HepG2 (cell line): ENCODE results near the gene TPH1. TPM values are rescaled to one million over a fixed set of nuclear protein-coding genes. Genes with fewer than 3 reads are reported as not detected.

Experiments
- ATAC-seq: fragments of 200-7000 bp; cut with Tn5 transposase; 3 replicates; pipeline ENCODE4 v1.9.1; 2020; ENCODE audit warnings: mild to moderate bottlenecking, moderate library complexity
- BruUV-seq: library from RNA; stranded (reverse); fragments of 400-500 nt; replicated peaks from 2 replicates; lab custom pipeline; 2021; lab: Mats Ljungman, UMichigan
- CTCF ChIA-PET: fragments of 300-600 bp; formaldehyde crosslinking; extraction: SDS; loops from one replicate; lab custom pipeline; 2021; ENCODE audit warnings: low total read pairs, inconsistent platforms, low intra/inter-chr PET ratio; lab: Yijun Ruan, JAX
- POLR2A ChIA-PET: fragments of 350-600 bp; sonication (Branson Sonifier 250); formaldehyde crosslinking; loops from one replicate; lab custom pipeline; 2020; ENCODE audit warnings: antibody characterized with exemption, inconsistent platforms; lab: Yijun Ruan, JAX
- DNase-seq: peaks from one replicate; pipeline ENCODE4 v3.0.0-alpha.2; 2015; ENCODE audit warnings: low spot score
- FAIRE-seq: peaks from 3 replicates; lab custom pipeline; 2011; peaks lifted over from hg19 to GRCh38; lab: Jason Lieb, UNC
- H2AFZ ChIP-seq: one replicate; pipeline ENCODE4 v1.6.1; 2011; ENCODE audit warnings: low read length, inconsistent platforms
- H3K27ac ChIP-seq: fragments of 300-600 bp; 3 replicates; pipeline ENCODE4 v1.8.0; 2011; ENCODE audit warnings: mixed run types, mild to moderate bottlenecking, mixed read lengths, low read length, inconsistent platforms; ENCODE audit not compliant: insufficient read depth; ENCODE audit errors: extremely low read length
- H3K27me3 ChIP-seq, 2 experiments: fragments of 200-600 bp in 1 of 2; 2 replicates in 1 of 2; 3 replicates in 1 of 2; pipeline versions ENCODE4 v1.6.0 to v1.8.0; 2011; ENCODE audit warnings: low read length in 2 of 2, mild to moderate bottlenecking in 2 of 2, moderate library complexity in 2 of 2, inconsistent platforms in 1 of 2; ENCODE audit not compliant: insufficient read depth in 2 of 2, control insufficient read depth in 1 of 2
- H3K36me3 ChIP-seq, 2 experiments: fragments of 200-600 bp in 1 of 2; replicated peaks in 1 of 2; 2 replicates in 1 of 2; 3 replicates in 1 of 2; pipeline versions ENCODE4 v1.5.1 to v1.8.0; 2011; ENCODE audit warnings: low read length in 2 of 2, inconsistent platforms in 1 of 2; ENCODE audit not compliant: insufficient read depth in 2 of 2, control insufficient read depth in 1 of 2
- H3K4me1 ChIP-seq: 2 replicates; pipeline ENCODE4 v1.5.1; 2012; ENCODE audit warnings: low read length, inconsistent platforms; ENCODE audit not compliant: insufficient read depth
- H3K4me2 ChIP-seq: 2 replicates; pipeline ENCODE4 v1.6.0; 2011; ENCODE audit warnings: low read depth, low read length, inconsistent platforms
- H3K4me3 ChIP-seq, 3 experiments: fragments of 200-600 bp in 1 of 3; sonication (generic), shearing (Covaris generic) in 1 of 3; replicated peaks in 1 of 3; 2 replicates each; pipeline ENCODE4 v1.5.1; 2011 to 2016; ENCODE audit warnings: low read length in 3 of 3, inconsistent platforms in 2 of 3, low read depth in 2 of 3, mild to moderate bottlenecking in 2 of 3, control low read depth in 1 of 3, mixed read lengths in 1 of 3; ENCODE audit not compliant: insufficient read depth in 1 of 3
- H3K79me2 ChIP-seq: one replicate; pipeline ENCODE4 v1.6.1; 2011; ENCODE audit warnings: low read length, inconsistent platforms; ENCODE audit not compliant: insufficient read depth
- H3K9ac ChIP-seq: 2 replicates; pipeline ENCODE4 v1.6.0; 2011; ENCODE audit warnings: mild to moderate bottlenecking, low read depth, low read length, inconsistent platforms; ENCODE audit not compliant: insufficient read depth
- H3K9me3 ChIP-seq: 2 replicates; pipeline ENCODE4 v1.5.1; 2012; ENCODE audit warnings: mild to moderate bottlenecking, low read length
- H4K20me1 ChIP-seq: 2 replicates; pipeline ENCODE4 v1.6.0; 2011; ENCODE audit warnings: inconsistent platforms, mild to moderate bottlenecking, low read length, moderate library complexity; ENCODE audit not compliant: insufficient read depth
- MIXL1 ChIP-seq: IDR thresholded peaks from 2 replicates; pipeline ENCODE4 v1.6.1; 2016
- NFATC3 ChIP-seq: sonication (generic); formaldehyde crosslinking; IDR thresholded peaks from 2 replicates; pipeline ENCODE4 v1.5.1; 2020; ENCODE audit warnings: mild to moderate bottlenecking, missing genetic modification reagents
- RCOR2 ChIP-seq: IDR thresholded peaks from 2 replicates; pipeline ENCODE4 v1.6.1; 2016; ENCODE audit warnings: missing biosample characterization, missing genetic modification reagents
- SP140L ChIP-seq: sonication (generic); formaldehyde crosslinking; IDR thresholded peaks from 2 replicates; pipeline ENCODE4 v1.4.0; 2020; ENCODE audit warnings: missing genetic modification reagents, borderline replicate concordance
- TBX3 ChIP-seq: fragments of 450-650 bp; IDR thresholded peaks from 2 replicates; pipeline ENCODE4 v1.6.1; 2017; ENCODE audit warnings: antibody characterized with exemption, mild to moderate bottlenecking, inconsistent platforms, borderline replicate concordance
- XBP1 ChIP-seq: sonication (generic); formaldehyde crosslinking; IDR thresholded peaks from 2 replicates; pipeline ENCODE4 v1.5.0; 2020; ENCODE audit warnings: missing genetic modification reagents
- ZNF577 ChIP-seq: sonication (generic); formaldehyde crosslinking; IDR thresholded peaks from 2 replicates; pipeline ENCODE4 v1.4.0; 2020; ENCODE audit warnings: mild to moderate bottlenecking, low read depth, missing genetic modification reagents, borderline replicate concordance
- ZNF746 ChIP-seq: sonication (generic); formaldehyde crosslinking; IDR thresholded peaks from 2 replicates; pipeline ENCODE4 v1.8.0; 2022; ENCODE audit warnings: mild to moderate bottlenecking, missing genetic modification reagents
- WGBS: methylation state at CpG from one replicate; pipeline ENCODE4 v1.1.6; 2017; ENCODE audit warnings: low lambda C conversion rate; 5-methylcytosine and 5-hydroxymethylcytosine counted together
- in situ Hi-C: cut with HindIII; loops from 2 replicates; pipeline ENCODE4 v1.10.0; 2017; ENCODE audit warnings: low pct_unique_long_range_greater_than_20kb; ENCODE audit not compliant: extremely low pct_ligation_motif_present
- intact Hi-C: fragments of 100-400 bp; cut with micrococcal nuclease; formaldehyde crosslinking; loops from one replicate; pipeline ENCODE4 v1.10.0; 2022; ENCODE audit not compliant: unreplicated experiment
- polyA plus RNA-seq, 8 experiments: library from polyadenylated mRNA; depleted of rRNA in 3 of 8; stranded (reverse) in 7 of 8; unstranded in 1 of 8; fragments of >200 nt; fragmentation: Illumina TruSeq in 4 of 8; extraction: Trizol in 4 of 8; gene quantifications; 2 replicates each; pipeline versions ENCODE4 v1.2.1 to v1.2.3, GENCODE V29; 2011 to 2016; ENCODE audit warnings: low read depth in 4 of 8, missing spikeins in 1 of 8, mixed read lengths in 1 of 8; ENCODE audit not compliant: insufficient read depth in 1 of 8
- total RNA-seq, 5 experiments: library from RNA; depleted of rRNA; stranded (reverse); fragments of >200 nt; fragmentation: Illumina TruSeq; extraction: Trizol; gene quantifications; 2 replicates each; pipeline ENCODE4 v1.2.3, GENCODE V29; 2016; ENCODE audit warnings: low read depth in 1 of 5
- TF ChIP-seq, protein P1 (sequence below): IDR thresholded peaks from 2 replicates; pipeline ENCODE4 v1.4.0; 2020; ENCODE audit warnings: mild to moderate bottlenecking, missing genetic modification reagents
- TF ChIP-seq, protein P2 (sequence below): IDR thresholded peaks from 2 replicates; pipeline ENCODE4 v1.6.1; 2016; ENCODE audit warnings: mild to moderate bottlenecking
- TF ChIP-seq, protein P3 (sequence below): sonication (generic); formaldehyde crosslinking; IDR thresholded peaks from 2 replicates; pipeline ENCODE4 v1.5.0; 2020; ENCODE audit warnings: missing genetic modification reagents

The TPH1 gene
- total and polyA plus RNA-seq, 2 of the 13 experiments (the other 11 are each of a cell fraction or from before 2014, with no cell fraction given) = 0.26 to 0.53 TPM

DNA sequence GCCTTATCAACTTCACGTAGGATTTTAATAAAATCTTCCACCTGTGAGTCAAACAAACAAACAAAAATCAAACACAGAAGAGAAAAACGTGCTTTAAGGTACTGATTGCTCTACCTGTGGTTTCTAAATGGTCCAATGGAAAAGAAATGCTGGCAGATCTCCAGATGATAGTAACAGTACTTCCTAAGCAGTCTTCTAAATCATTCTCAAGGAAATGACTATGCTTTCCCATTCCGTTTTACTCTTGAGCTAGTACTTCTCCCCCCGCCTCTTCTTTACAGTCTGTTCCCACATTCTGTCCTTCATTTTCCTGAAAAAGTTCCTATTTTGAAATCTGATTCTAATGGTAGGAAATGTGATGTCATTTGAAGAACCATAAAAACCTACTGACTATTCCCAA lies 34.4 kb upstream of the TPH1 start (continued):
- TF ChIP-seq, protein P1, sequence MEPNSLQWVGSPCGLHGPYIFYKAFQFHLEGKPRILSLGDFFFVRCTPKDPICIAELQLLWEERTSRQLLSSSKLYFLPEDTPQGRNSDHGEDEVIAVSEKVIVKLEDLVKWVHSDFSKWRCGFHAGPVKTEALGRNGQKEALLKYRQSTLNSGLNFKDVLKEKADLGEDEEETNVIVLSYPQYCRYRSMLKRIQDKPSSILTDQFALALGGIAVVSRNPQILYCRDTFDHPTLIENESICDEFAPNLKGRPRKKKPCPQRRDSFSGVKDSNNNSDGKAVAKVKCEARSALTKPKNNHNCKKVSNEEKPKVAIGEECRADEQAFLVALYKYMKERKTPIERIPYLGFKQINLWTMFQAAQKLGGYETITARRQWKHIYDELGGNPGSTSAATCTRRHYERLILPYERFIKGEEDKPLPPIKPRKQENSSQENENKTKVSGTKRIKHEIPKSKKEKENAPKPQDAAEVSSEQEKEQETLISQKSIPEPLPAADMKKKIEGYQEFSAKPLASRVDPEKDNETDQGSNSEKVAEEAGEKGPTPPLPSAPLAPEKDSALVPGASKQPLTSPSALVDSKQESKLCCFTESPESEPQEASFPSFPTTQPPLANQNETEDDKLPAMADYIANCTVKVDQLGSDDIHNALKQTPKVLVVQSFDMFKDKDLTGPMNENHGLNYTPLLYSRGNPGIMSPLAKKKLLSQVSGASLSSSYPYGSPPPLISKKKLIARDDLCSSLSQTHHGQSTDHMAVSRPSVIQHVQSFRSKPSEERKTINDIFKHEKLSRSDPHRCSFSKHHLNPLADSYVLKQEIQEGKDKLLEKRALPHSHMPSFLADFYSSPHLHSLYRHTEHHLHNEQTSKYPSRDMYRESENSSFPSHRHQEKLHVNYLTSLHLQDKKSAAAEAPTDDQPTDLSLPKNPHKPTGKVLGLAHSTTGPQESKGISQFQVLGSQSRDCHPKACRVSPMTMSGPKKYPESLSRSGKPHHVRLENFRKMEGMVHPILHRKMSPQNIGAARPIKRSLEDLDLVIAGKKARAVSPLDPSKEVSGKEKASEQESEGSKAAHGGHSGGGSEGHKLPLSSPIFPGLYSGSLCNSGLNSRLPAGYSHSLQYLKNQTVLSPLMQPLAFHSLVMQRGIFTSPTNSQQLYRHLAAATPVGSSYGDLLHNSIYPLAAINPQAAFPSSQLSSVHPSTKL (CRISPR knock-in tag) = no peak

DNA sequence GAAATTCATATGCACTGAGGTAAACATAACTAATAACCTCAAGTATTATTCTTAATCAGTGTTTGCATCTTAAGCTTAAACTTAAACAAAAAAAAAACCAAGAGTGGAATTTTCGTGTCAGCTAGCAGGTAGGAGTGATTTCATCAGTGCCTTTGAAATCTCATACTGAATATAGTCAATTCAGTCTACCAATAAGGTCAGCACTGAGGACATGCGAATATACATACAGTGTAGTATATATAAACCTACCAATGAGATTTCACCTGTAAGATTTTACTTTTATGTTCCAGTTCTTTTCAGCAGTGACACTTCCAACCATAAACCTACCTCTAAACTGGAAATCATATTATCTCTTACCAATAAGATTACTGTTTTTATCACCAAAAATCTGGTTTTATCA lies 32.8 kb upstream of the TPH1 start:
- Histone ChIP-seq H3K9ac (no peak overlapping the region), H3K4me2 (no peak overlapping the region), H3K27ac (no peak overlapping the region), H3K4me1 (no peaks in the 10 kb centered on the region), H3K4me3 (no peak overlapping the region), H4K20me1 (no peaks in the 10 kb centered on the region), H3K79me2 (no peaks in the 10 kb centered on the region), H3K27me3 (no peaks in the 10 kb centered on the region), H3K9me3 (no peaks in the 10 kb centered on the region), H3K36me3 (peaks cover 5 to 25% of the 10 kb centered on the region in 2 experiments; a peak in 4 of 5 replicates)
- intact Hi-C loops = no loop called here
- no TSS peak for BruUV-seq
- in situ Hi-C loops = no loop called here
- ATAC-seq (no peak), FAIRE-seq (no peak)
- CTCF ChIA-PET = no interaction called here
- TF ChIP-seq NFATC3 (CRISPR knock-in tag) (no peak), ZNF577 (CRISPR knock-in tag) (no peak), XBP1 (CRISPR knock-in tag) (no peak), RCOR2 (CRISPR knock-in tag) (no peak), ZNF746 (no peak), TBX3 (no peak), MIXL1 (CRISPR knock-in tag) (no peak), SP140L (CRISPR knock-in tag) (no peak)
- TF ChIP-seq, protein P2, sequence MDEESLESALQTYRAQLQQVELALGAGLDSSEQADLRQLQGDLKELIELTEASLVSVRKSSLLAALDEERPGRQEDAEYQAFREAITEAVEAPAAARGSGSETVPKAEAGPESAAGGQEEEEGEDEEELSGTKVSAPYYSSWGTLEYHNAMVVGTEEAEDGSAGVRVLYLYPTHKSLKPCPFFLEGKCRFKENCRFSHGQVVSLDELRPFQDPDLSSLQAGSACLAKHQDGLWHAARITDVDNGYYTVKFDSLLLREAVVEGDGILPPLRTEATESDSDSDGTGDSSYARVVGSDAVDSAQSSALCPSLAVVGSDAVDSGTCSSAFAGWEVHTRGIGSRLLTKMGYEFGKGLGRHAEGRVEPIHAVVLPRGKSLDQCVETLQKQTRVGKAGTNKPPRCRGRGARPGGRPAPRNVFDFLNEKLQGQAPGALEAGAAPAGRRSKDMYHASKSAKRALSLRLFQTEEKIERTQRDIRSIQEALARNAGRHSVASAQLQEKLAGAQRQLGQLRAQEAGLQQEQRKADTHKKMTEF = no peak
- TF ChIP-seq, protein P3, sequence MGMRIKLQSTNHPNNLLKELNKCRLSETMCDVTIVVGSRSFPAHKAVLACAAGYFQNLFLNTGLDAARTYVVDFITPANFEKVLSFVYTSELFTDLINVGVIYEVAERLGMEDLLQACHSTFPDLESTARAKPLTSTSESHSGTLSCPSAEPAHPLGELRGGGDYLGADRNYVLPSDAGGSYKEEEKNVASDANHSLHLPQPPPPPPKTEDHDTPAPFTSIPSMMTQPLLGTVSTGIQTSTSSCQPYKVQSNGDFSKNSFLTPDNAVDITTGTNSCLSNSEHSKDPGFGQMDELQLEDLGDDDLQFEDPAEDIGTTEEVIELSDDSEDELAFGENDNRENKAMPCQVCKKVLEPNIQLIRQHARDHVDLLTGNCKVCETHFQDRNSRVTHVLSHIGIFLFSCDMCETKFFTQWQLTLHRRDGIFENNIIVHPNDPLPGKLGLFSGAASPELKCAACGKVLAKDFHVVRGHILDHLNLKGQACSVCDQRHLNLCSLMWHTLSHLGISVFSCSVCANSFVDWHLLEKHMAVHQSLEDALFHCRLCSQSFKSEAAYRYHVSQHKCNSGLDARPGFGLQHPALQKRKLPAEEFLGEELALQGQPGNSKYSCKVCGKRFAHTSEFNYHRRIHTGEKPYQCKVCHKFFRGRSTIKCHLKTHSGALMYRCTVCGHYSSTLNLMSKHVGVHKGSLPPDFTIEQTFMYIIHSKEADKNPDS (CRISPR knock-in tag) = no peak
- TF ChIP-seq, all 625 proteins: peak for 0
- 87% methylated on average over 2 of the region's 2 CpGs for WGBS
- no peak for DNase-seq
- POLR2A ChIA-PET = no interaction called here
- no peak overlapping the region for H2AFZ ChIP-seq
